ENCODE measurements around the gene TCF7L2. TPM values are rescaled to one million over a fixed set of nuclear protein-coding genes. Genes with fewer than 3 reads are reported as not detected.

TCF7L2 gene
- total RNA-seq, 1 donor from 2014 or later = 49.3 TPM

GRCh38 chr10:112985690-112986543 lies 35.9 kb downstream of the TCF7L2 start:
- Mint-ChIP-seq H3K27me3 (ENCODE audit: unreplicated experiment) (peaks cover 4% of the 10 kb centered on the region), H3K9me3 (ENCODE audit: unreplicated experiment) (no peaks in the 10 kb centered on the region), H3K36me3 (ENCODE audit: low read depth, unreplicated experiment) (no peaks in the 10 kb centered on the region), H3K27ac (ENCODE audit: unreplicated experiment) (no peak overlapping the region), H3K4me1 (ENCODE audit: unreplicated experiment) (peaks cover 45% of the 10 kb centered on the region), H3K4me3 (ENCODE audit: unreplicated experiment) (peak overlapping the region; percentile 44)
- TF ChIP-seq CTCF (IDR thresholded peaks at IDR 0.05; ENCODE audit: unreplicated experiment) = no peak
- DNase-seq (ENCODE audit: low spot score) = no peak

DNA sequence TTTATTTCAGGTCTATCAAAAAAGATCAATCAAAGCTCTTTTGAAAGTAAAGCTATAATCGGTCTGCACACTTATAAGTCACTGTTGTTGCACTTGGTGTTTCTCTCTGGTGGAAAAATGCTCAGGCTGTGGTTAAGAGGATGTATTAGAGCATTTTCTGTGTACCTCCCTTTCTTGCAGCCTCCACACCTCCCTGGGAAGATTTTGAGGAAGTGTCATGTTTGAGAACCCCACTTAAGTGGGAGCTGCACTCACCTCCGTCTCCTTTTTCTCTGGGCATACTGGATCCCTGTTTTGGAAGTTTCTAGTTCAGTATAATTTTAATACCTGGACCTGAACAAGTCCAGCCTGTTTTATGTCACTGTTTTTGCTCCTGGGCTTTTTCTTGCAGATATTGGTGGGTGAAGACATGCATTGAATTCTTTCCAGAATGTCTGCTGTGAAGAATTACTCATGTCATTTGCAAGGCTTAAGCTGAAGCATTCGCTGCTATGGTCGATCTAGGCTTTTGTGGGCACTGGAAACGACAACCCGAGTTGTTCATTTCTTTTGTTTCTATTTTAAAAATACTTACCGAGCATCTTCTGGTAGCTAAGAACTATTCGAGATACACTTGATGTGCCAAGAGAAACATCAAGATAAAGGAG lies 36.6 kb downstream of the TCF7L2 start:
- no peaks in the 10 kb centered on the region for H3K9me3 Mint-ChIP-seq (ENCODE audit: unreplicated experiment)
- no peak for TF ChIP-seq CTCF (IDR thresholded peaks at IDR 0.05; ENCODE audit: unreplicated experiment)
- peaks cover 45% of the 10 kb centered on the region for H3K4me1 Mint-ChIP-seq (ENCODE audit: unreplicated experiment)
- H3K36me3 Mint-ChIP-seq (ENCODE audit: low read depth, unreplicated experiment) = no peaks in the 10 kb centered on the region
- H3K27ac Mint-ChIP-seq (ENCODE audit: unreplicated experiment) = no peak overlapping the region
- H3K4me3 Mint-ChIP-seq (ENCODE audit: unreplicated experiment) = peak overlapping the region; percentile 44
- no peak for DNase-seq (ENCODE audit: low spot score)
- H3K27me3 Mint-ChIP-seq (ENCODE audit: unreplicated experiment) = peaks cover 4% of the 10 kb centered on the region

- Mint-ChIP-seq H3K4me1 (ENCODE audit: unreplicated experiment) (peaks cover 39% of the 10 kb centered on the region), H3K4me3 (ENCODE audit: unreplicated experiment) (no peak overlapping the region), H3K36me3 (ENCODE audit: low read depth, unreplicated experiment) (no peaks in the 10 kb centered on the region), H3K27me3 (ENCODE audit: unreplicated experiment) (peaks cover 4% of the 10 kb centered on the region), H3K27ac (ENCODE audit: unreplicated experiment) (no peak overlapping the region), H3K9me3 (ENCODE audit: unreplicated experiment) (no peaks in the 10 kb centered on the region)
- TF ChIP-seq CTCF (IDR thresholded peaks at IDR 0.05; ENCODE audit: unreplicated experiment) = no peak
- DNase-seq (ENCODE audit: low spot score) = no peak
These were observed 38.9 kb downstream of the TCF7L2 start for GRCh38 chr10:112988839-112989406.

DNA sequence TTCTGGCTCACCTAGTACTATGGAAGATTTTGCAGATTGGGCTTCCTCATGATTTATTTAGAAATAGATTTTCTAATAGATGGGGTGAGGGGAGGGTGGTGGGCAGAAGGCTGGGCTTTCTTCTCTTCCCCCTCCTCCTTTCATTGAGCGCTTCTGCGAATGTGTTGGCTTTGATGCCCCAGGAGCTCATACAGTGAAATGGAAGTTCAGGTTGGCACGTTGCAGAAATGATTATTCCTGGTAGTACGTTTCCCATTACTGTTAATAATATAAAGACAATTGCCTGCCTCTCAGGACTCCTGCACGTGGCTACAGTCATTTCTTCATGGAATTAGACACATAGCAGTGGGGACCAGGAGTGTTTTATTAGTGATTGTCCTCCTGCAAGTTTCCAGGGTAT lies 39.8 kb downstream of the TCF7L2 start:
- H3K4me3 Mint-ChIP-seq (ENCODE audit: unreplicated experiment) = no peak overlapping the region
- H3K27me3 Mint-ChIP-seq (ENCODE audit: unreplicated experiment) = peaks cover 4% of the 10 kb centered on the region
- H3K36me3 Mint-ChIP-seq (ENCODE audit: low read depth, unreplicated experiment) = no peaks in the 10 kb centered on the region
- DNase-seq (ENCODE audit: low spot score) = no peak
- H3K27ac Mint-ChIP-seq (ENCODE audit: unreplicated experiment) = no peak overlapping the region
- H3K9me3 Mint-ChIP-seq (ENCODE audit: unreplicated experiment) = no peaks in the 10 kb centered on the region
- TF ChIP-seq CTCF (IDR thresholded peaks at IDR 0.05; ENCODE audit: unreplicated experiment) = no peak
- H3K4me1 Mint-ChIP-seq (ENCODE audit: unreplicated experiment) = peaks cover 36% of the 10 kb centered on the region
